Endothelial cell (in vitro differentiated cells): ENCODE results near the gene RPS10. TPM values are rescaled to one million over a fixed set of nuclear protein-coding genes. Genes with fewer than 3 reads are reported as not detected.

Source experiments
- DNase-seq: peaks from one replicate; pipeline ENCODE4 v3.0.0; 2021; ENCODE audit warnings: low spot score
- H3K27ac Mint-ChIP-seq: one replicate; pipeline ENCODE4 v1.8.0; 2021; ENCODE audit warnings: mixed read lengths, inconsistent platforms; ENCODE audit not compliant: unreplicated experiment
- H3K27me3 Mint-ChIP-seq: one replicate; pipeline ENCODE4 v1.8.0; 2021; ENCODE audit warnings: mild to moderate bottlenecking, moderate library complexity, mixed read lengths, inconsistent platforms; ENCODE audit not compliant: unreplicated experiment
- H3K36me3 Mint-ChIP-seq: one replicate; pipeline ENCODE4 v1.8.0; 2021; ENCODE audit warnings: mild to moderate bottlenecking, low read depth, mixed read lengths, inconsistent platforms; ENCODE audit not compliant: unreplicated experiment
- H3K4me1 Mint-ChIP-seq: one replicate; pipeline ENCODE4 v1.8.0; 2021; ENCODE audit warnings: mild to moderate bottlenecking, mixed read lengths, inconsistent platforms; ENCODE audit not compliant: unreplicated experiment
- H3K4me3 Mint-ChIP-seq: one replicate; pipeline ENCODE4 v1.8.0; 2021; ENCODE audit warnings: mild to moderate bottlenecking, mixed read lengths, inconsistent platforms; ENCODE audit not compliant: unreplicated experiment
- H3K9me3 Mint-ChIP-seq: one replicate; pipeline ENCODE4 v1.8.0; 2021; ENCODE audit warnings: mixed read lengths, inconsistent platforms; ENCODE audit not compliant: unreplicated experiment
- CTCF ChIP-seq: fragments of 200-600 bp; sonication (generic); IDR thresholded peaks from one replicate; pipeline ENCODE4 v1.5.0; 2021; ENCODE audit warnings: antibody characterized with exemption; ENCODE audit not compliant: unreplicated experiment
- total RNA-seq: library from RNA; stranded (reverse); fragmentation: NEBNext Ultra II Directional; extraction: Animal tissue kit (Norgen Biotek cat#: 25700); gene quantifications from one replicate; pipeline ENCODE4 v1.2.1, GENCODE V29; 2021; ENCODE audit not compliant: unreplicated experiment

The RPS10 gene
- total RNA-seq, 1 donor from 2014 or later: 1,322 TPM

- peak; percentile 53 for DNase-seq
- Mint-ChIP-seq H3K27me3 (peaks cover 9% of the 10 kb centered on the region), H3K9me3 (no peaks in the 10 kb centered on the region), H3K4me3 (no peak overlapping the region), H3K27ac (no peak overlapping the region), H3K36me3 (no peaks in the 10 kb centered on the region), H3K4me1 (peaks cover 9% of the 10 kb centered on the region)
- TF ChIP-seq CTCF: peak; percentile 65
Measured at GRCh38 chr6:34459899-34460593, 34.2 kb upstream of the RPS10 start.

GRCh38 chr6:34457742-34458735, 32.2 kb upstream of the RPS10 start:
- Mint-ChIP-seq H3K36me3 (no peaks in the 10 kb centered on the region), H3K9me3 (no peaks in the 10 kb centered on the region), H3K4me1 (peaks cover 3% of the 10 kb centered on the region), H3K4me3 (no peak overlapping the region), H3K27me3 (peaks cover 5% of the 10 kb centered on the region), H3K27ac (no peak overlapping the region)
- no peak for TF ChIP-seq CTCF
- DNase-seq: no peak

GRCh38 chr6:34457382-34457741, 31.5 kb upstream of the RPS10 start:
- no peak for TF ChIP-seq CTCF
- Mint-ChIP-seq H3K36me3 (no peaks in the 10 kb centered on the region), H3K27ac (no peak overlapping the region), H3K9me3 (no peaks in the 10 kb centered on the region), H3K27me3 (peaks cover 4% of the 10 kb centered on the region), H3K4me3 (no peak overlapping the region), H3K4me1 (no peaks in the 10 kb centered on the region)
- DNase-seq: no peak

- no peaks in the 10 kb centered on the region for H3K36me3 Mint-ChIP-seq
- no peak overlapping the region for H3K4me3 Mint-ChIP-seq
- TF ChIP-seq CTCF: no peak
- DNase-seq: no peak
- H3K4me1 Mint-ChIP-seq: no peaks in the 10 kb centered on the region
- no peaks in the 10 kb centered on the region for H3K9me3 Mint-ChIP-seq
- H3K27ac Mint-ChIP-seq: no peak overlapping the region
- peaks cover 4% of the 10 kb centered on the region for H3K27me3 Mint-ChIP-seq
Measured at GRCh38 chr6:34455831-34456230, 30.0 kb upstream of the RPS10 start.

- Mint-ChIP-seq H3K4me1 (no peaks in the 10 kb centered on the region), H3K4me3 (no peak overlapping the region), H3K36me3 (no peaks in the 10 kb centered on the region), H3K27me3 (no peaks in the 10 kb centered on the region), H3K27ac (no peak overlapping the region), H3K9me3 (no peaks in the 10 kb centered on the region)
- no peak for TF ChIP-seq CTCF
- DNase-seq: no peak
Measured at GRCh38 chr6:34451192-34451591, 25.3 kb upstream of the RPS10 start.
